Hippocampal formation (tissue), 2 donors: Measurements from ENCODE around the gene JAG1.

Experiments used
- DNase-seq, 2 donors: peaks; one replicate each; lab custom pipeline; 2025; lab: John Stamatoyannopoulos, UW

JAG1 gene

GRCh38 chr20:10668677-10669368 is 5.0 kb downstream of the JAG1 start:
- DNase-seq: no peak

GRCh38 chr20:10667560-10668167 is 6.1 kb downstream of the JAG1 start:
- DNase-seq: no peak

GRCh38 chr20:10667077-10667401 is 6.8 kb downstream of the JAG1 start:
- DNase-seq: no peak

GRCh38 chr20:10666221-10667076 is 7.3 kb downstream of the JAG1 start:
- no peak for DNase-seq

GRCh38 chr20:10665791-10666190 is 8.0 kb downstream of the JAG1 start:
- DNase-seq: no peak

- no peak for DNase-seq
Measured at GRCh38 chr20:10665027-10665561, 8.7 kb downstream of the JAG1 start.

- no peak for DNase-seq
Measured at GRCh38 chr20:10663756-10664155, 10.0 kb downstream of the JAG1 start.

- DNase-seq: no peak
Measured at GRCh38 chr20:10662661-10663458, 10.9 kb downstream of the JAG1 start.

- DNase-seq: no peak
Measured at GRCh38 chr20:10662151-10662550, 11.6 kb downstream of the JAG1 start.

- DNase-seq: no peak
Measured at GRCh38 chr20:10661261-10661660, 12.5 kb downstream of the JAG1 start.

GRCh38 chr20:10660661-10661060 is 13.1 kb downstream of the JAG1 start:
- no peak for DNase-seq

GRCh38 chr20:10659651-10660601 is 13.9 kb downstream of the JAG1 start:
- DNase-seq: no peak

GRCh38 chr20:10658876-10659632 is 14.7 kb downstream of the JAG1 start:
- DNase-seq: no peak

- no peak for DNase-seq
Measured at GRCh38 chr20:10658051-10658823, 15.6 kb downstream of the JAG1 start.

GRCh38 chr20:10657453-10657852 is 16.3 kb downstream of the JAG1 start:
- no peak for DNase-seq

- DNase-seq: no peak
Measured at GRCh38 chr20:10655720-10656669, 17.8 kb downstream of the JAG1 start.

- DNase-seq: no peak
Measured at GRCh38 chr20:10654630-10655029, 19.2 kb downstream of the JAG1 start.

- no peak for DNase-seq
Measured at GRCh38 chr20:10654250-10654610, 19.6 kb downstream of the JAG1 start.
